CD4-positive, alpha-beta T cell treated with Interleukin-17A for 4 hours (primary cell): ENCODE measurements around the gene ANKMY2.

ENCODE experiments used
- DNase-seq: peaks from one replicate; pipeline ENCODE4 v3.0.0-alpha.2; 2020; ENCODE audit warnings: mixed read lengths

ANKMY2 gene

DNA sequence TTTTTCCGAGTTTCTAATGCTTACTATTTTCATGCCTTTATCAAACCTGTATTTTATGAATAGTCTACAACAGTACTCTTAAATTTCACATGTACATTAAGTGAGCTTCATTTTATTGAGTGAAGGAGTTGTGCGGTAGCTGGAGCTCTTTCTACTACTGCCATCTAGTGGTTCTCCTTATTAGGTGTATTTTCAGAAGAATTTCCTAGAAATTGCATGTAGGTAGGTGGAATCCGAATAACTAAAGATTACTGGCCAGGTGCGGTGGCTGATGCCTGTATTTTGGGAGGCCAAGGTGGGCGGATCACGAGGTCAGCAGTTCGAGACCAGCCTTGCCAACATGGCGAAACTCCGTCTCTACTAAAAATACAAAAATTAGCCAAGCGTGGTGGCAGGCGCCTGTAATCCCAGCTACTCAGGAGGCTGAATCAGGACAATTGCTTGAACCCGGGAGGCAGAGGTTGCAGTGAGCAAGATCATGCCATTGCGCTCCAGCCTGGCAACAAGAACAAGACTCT, 80.6 kb downstream of the ANKMY2 start:
- no peak for DNase-seq

DNA sequence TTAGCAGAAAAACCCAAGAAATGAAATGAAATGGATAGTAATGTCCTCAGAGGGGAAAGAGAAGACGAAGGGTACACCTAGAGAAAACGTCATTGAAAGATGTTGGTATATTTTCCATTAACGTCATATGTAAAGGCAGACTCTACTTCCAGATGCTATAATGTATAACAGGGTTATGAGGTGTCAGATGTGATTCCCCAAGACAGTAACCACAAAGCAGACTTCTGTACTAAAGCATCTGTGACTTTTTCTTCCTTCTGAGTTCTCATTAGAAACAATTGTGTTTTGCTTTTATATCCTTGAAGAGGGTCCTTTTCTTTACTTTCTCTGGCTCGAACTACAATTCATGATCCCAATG, 81.6 kb downstream of the ANKMY2 start:
- DNase-seq = no peak

DNA sequence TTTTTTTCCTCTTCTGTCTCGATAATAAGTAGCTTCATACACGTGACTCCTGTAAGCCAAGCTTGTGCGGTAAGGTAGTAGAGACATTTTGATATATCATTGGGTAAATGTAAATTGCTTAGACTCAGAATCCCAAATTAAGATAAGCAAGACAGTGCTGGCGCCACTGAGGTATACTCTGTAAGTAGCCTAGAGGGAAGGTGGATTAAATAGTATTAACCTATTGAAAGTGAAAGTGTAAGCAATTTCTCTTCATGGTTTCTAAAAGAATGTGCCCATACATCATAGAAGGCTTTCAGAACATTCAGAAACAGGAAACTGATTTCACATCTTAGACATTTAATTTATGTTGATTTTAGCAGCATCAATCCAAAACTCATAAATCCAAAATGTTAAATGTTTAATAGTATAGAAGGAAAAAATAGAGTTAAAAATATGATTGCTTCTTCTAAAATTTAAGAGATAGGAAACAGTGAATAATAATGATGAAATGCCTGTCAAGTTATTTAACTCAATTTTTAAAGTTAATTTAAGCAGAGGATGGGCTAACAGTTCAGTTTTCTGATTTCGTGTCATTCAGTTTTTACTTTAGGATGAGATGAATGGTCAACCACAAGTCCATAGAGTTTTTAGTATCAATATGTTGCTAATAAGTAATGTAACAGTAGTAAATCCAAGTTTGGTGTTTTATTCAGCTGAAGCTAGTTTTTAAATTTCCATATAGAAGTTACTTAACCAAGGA, 82.1 kb downstream of the ANKMY2 start:
- DNase-seq = no peak

DNA sequence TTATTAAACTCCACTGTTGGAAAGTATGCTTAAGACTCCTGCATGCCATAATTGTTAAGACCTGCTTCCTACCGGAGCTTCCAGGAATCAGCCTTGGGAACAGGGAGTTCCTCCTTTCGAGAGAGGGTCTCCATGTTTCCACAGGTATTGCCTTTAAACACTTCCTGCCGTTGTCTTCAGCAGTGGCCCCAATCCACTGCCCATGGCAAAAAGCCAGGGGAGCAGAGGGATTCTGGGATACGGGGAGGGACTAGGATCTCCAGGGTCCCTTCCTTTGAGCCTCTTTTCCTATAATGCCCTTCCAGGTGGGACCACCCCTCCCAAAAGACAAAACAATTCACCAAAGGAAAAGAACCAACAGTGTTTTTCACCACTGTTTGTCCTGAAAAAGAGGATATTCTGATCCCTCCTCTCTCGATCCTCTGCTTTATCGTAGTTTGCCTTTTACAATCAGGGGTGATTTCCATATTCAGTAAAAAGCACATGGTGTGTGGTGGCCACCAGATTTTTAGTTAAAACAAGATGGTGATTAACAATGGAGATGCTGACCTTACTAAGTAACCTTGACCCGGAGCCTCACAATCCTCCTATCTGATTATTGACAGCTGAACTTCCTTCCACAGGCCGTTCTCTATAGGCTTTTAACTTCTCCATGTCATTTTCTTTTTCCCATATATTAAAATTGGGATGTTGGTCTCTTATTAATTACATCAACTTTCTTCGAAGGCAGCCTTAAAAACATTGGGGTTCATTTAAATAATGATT, 82.9 kb downstream of the ANKMY2 start:
- no peak for DNase-seq

DNA sequence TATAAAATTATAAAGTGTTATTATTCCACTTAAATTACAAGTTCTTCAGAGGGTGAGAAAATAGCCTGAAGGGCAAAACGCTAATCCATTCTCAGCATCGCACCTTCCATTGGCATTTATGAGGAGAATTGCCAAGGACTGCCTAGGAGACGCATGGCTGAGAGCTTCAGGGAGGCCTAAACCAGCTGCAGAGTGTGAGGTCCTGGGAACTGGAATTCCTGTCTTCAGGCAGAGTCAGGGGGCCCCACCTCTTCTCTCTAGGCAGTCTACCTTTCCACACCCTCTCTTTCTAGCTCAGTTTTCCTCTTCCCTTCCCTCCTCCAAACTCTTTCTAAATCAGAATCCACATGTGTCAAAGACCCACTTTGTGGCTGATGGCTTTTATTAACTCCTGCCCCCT, 83.6 kb downstream of the ANKMY2 start:
- DNase-seq = no peak

DNA sequence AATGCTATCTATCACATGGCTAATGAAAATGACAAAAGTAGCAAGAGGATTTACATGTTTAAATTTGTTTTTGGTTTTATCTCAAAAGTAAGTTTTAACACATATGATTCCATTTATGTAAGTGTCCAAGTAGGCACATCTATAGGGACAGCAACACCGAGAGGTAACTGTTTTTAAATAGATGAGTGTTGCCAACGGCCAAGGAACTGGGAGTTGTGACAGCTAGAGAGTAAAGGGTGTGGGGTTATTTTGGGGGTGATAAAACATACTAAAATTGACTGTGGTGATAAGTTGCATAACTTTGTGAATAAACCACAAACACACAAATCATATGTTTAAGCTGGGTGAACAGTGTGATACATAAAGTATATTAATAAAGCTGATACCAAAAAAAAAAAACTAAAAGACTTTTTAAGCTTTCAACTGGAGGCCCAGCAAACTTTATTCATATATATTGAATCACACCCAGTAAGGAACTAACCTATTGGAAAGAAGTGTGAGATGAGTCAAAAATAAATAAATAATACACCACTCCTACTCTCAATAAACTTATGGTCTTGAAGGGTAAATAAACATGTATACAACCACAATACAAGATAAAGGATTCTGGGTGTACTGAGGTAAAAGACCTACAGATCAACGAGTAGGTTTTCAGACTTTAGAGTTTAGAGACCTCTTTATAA, 85.9 kb downstream of the ANKMY2 start:
- no peak for DNase-seq

DNA sequence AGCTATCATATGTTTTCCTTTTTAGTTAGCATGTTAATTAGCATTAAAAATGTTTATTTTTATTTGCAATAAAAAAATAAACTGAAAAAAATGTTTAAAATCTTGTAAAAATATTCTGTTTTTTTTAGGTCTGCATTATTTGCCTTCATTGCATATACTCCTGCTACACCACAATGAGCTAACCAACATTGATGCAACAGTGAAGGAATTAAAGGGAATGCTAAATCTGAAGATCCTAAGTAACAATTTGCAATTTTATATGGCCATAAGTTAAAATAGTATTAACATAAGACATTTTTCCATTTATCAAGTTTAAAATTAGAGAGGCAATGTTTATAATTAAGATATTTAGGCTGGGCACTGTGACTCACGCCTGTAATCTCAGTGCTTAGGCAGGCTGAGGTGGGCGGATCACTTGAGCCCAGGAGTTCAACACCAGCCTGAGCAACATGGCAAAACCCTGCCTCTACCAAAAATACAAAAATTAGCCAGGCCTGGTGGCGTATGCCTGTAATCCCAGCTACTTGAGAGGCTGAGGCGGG, 86.7 kb downstream of the ANKMY2 start:
- no peak for DNase-seq

DNA sequence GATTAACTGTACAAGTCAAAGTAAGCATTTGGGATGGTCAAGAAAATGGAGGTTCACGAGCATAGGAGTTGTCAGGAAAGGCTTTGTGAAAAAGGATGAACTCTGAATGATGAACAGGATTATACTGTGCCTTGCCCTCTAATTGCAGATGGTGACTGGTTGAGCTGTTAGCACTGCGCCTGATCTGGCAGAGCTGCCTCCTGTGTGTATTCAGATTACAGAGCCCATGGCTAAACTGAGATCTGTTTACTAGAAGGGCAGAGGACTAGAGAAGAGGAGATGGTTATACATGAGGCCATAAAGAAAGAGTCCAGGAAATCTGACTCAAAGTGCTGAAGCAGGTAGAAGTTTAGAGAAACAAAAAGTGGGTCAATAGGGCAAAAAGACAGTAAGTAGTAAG, 89.2 kb downstream of the ANKMY2 start:
- no peak for DNase-seq

DNA sequence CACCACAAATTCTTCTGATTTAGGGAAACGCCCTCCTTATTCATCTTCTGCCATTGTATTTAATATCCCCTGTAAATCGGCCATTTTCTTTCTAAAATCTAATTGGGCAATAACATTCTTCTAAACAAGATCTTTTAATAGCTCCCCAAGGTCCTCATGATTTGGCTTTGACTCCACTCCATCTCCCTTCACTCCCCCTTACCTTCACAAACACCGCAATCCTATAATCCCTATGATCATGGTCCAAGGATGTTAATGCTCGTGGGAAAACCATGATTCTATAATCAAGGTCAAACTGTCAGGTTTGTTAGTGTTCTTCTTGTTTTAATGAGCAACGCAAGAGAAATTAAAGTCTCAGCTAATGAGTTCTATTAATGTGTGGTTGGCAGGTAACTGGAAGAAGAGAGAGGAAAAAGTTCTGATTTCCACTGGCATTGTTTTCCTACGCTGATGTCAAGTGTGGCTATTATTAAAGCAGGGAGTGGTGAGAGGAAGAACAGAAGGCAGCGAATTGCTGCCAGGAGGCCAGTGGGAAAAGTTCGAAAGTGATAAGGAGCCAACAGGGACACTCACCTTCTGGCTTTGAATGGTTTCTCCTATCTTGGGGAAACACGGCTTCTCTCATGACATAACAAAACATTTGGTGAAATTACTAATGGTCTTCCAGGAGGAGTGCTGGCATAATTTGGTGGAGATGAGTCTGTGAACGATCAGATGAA, 90.9 kb downstream of the ANKMY2 start:
- no peak for DNase-seq

DNA sequence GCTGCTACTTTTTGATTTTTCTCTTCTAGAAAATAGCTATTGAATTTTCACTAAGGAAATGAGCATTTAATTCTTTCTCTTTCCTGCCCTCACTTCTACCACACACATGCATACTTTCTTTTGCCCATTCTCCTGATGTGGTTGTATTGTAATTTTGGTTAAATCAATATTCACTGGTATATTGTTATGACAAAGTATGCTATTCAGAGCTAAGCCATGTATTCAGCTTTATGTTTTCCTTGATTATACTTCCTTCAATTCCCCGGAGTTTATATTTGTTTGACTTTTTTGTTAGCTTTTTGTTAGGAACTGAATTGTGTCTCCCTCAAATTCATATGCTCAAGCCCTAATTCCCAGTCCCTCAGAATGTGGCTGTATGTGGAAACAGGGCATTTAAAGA, 94.9 kb downstream of the ANKMY2 start:
- no peak for DNase-seq
